Muscle of arm (tissue), 12 donors: ENCODE measurements around the gene UBA1. TPM values are rescaled to one million over a fixed set of nuclear protein-coding genes. Genes with fewer than 3 reads are reported as not detected.

Experiments
- DNase-seq: peaks from one replicate; pipeline ENCODE4 v3.0.0-alpha.2; 2013
- polyA plus RNA-seq, 12 donors: library from polyadenylated mRNA; unstranded; fragments of 120-200 nt; gene quantifications; one replicate each; pipeline ENCODE4 v1.2.1, GENCODE V29; 2013; ENCODE audit not compliant: insufficient read length in 12 of 12

The UBA1 gene
- polyA plus RNA-seq, 12 donors: 106 to 174 (median 130) TPM; not detected in 1

DNA sequence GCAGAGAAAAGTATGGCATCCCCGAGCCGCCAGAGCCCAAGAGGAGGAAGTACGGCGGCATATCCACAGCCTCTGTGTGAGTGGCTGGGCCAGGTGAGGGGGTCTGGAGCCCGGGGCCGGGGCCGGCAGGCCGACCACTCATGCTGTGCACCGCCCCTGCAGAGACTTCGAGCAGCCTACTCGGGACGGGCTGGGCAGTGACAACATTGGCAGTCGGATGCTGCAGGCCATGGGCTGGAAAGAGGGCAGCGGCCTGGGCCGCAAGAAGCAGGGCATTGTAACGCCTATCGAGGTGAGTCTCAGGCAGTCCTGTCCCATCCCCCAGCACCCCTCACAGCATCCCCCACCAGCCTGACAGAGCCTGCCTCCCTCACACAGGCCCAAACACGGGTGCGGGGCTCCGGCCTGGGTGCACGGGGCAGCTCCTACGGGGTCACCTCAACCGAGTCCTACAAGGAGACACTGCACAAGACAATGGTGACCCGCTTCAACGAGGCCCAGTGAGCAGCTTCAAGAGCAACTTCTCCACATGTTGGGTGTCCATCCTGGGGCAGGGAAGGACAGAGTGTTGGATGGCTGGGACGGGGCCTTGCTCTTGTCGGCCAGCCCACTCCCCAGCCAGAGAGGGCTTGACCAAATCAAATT lies 7.4 kb upstream of the UBA1 start:
- no peak for DNase-seq

DNA sequence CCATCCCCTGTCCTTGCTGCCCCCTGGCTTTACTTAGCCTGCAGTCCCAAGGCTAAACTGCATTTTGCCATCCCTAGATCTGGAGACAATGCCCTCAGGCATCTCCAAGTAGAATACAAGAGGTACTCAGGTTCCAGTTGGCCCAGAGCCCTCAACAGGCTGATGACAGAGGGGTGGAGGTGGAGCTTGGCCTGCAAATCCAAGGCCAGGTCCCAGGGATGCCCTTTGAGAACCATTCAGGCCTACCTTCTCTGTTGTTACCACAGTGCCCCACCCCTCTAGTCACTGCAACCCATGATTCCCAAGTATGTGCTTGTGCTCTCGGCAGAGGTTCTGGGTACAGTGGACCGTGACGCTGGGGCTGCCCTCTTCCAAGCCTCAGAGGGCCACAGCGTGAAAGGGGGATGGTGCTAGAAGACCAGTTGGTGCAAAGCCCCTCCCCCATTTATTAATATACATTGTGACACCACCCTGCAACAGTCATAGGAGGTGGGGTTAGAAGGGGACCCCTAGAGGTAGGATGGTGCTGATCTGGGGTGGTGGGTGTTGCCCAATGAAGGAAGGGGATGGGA lies 6.4 kb upstream of the UBA1 start:
- DNase-seq: no peak

DNA sequence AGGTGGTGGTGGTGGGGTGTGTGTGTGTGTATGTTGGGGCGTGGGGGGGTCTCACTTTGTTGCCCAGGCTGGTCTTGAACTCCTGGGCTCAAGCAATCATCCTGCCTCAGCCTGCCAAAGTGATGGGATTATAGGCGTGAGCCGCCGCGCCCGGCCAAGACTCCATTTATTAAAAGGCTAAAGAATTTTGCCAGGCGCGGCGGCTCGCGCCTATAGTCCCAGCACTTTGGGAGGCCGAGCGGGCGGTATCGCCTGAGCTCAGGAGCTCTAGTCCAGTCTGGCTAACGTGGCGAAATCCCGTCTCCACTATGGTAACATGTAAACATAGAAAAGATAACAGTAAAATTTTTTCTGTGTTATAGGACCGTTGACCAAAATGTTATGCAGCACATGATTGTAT lies 3.7 kb upstream of the UBA1 start:
- no peak for DNase-seq

DNA sequence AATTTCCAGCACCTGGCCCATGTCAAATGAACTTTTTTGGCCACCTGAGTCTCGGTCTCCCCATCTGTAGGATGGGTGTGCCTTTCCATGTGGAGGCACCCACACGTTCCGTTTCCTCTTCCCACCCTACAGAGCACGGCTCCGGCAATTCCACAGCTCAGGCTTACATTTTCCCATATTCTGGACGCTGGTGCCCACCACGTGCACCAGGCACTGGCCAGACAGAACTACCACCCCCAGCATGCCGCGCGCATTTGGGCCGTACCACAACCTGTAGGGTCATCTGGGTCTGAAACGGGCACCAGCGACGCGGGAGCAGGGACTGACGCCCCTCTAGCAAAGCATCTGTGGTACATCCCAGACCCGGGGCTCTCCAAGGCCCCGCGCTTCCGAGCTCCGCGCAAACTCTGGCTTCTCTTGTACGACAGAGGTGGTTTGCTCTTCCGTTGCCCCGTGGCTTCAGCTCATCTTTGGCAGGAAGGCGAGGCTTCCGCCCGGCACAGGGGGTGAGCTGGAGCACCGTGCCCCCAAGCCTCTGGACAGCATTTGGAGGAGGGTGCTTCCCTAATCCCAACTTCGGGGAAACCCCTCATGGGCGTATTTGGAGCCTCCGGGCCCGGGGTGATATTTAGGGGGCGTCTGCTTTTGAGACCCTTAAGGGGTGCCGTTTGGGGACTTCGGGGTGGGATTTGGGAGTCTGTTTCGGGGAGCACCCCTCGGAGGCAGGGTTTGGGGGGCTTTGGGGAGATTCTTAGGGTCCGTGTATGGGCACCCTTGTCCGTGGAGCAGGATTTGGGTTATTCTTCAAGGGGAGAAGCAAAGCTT lies 3.0 kb upstream of the UBA1 start:
- peak; percentile 87 for DNase-seq

DNA sequence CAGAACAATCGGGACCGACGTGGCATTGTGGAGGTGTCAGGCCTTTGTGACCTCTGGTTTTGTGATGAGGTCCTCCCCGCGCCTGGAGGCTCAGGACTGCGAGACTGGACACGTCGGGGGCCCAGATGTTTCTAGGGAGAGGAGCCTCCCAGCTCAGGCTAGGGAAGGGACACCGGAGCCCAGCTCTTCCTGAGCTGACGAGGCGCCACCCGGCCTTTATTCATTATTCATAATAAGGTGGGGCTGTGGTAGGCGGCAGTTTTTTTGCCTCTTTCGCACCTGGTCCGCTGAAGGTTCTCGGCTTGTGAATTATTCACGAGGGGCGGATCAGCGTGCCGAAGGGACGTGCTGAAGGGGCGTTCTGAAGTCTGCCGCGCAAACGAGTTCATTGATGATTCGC lies 2.3 kb upstream of the UBA1 start:
- no peak for DNase-seq

DNA sequence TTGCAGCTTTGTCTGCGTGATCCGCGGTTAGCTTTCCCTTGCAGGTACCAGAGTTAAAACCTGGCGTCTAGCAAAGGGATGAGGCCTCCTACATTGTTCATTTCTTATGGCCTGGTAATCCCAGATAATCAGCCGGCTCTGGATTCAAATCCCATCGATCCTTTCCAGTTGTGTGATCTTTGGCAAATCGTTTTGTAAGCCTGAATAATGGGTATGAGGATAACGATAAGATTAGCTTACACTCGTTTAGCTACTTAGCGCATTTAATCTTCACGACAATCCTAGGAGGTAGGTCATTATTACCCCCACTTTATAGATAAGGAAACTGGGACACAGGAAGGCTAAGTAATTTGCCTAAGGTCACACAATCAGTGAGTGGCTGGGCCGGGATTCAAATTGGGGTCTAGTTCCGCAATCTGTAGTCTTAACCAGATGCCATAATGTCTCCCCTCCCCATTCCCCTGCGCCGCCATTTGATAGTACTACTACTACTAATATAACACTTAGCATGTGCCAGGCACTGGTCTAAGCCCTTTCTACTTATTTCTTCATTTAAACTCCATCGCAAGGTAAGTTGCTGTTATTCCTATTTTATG lies 1.7 kb upstream of the UBA1 start:
- no peak for DNase-seq

DNA sequence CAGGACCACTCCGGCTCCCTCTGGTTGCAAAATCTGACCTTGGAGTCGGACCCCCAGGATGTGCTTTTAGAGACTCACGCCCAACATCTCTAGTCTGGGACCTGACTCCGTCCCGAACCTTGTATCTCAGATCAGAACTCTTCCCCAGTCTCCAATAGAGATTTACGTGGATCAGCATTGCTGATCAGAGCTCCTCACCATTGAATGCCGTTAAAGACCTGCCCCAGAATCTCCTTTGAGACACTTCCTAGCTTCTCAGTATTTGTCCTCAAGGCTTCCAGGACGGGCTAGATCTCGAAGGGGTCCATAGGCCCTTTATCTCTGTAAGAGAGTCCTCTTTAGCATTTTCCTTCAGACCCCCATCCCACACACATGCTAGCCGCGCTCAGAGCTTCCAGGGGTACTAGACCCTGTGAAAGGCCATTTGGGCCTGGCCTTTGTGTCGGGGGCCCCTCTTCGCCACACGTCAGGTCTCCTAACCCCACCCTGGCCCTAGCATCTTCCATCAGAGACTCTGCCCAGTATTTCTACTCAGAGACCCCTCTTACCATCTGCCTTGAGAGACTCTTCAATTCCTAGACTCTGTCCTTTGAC lies 662 bp downstream of the UBA1 start:
- no peak for DNase-seq

DNA sequence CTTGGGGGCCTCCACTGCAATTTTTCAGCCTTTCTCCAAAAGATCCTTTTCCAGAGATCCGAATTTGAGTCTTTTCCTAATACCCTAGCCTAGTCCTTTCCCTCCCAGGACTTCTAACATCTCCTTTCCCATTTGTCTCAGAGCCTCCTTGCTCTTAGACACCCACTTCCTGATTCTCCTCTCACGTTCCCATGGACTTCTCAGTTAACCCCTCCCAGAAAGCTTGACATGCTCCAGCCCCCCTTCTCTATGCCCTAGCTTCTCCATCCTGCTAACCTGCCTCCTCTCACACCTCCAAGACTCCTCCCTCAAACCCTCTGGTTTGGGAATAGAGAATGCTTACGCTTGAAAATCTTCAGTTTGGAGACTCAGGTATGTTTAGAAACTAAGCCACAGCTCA lies 2.5 kb downstream of the UBA1 start:
- DNase-seq: no peak

DNA sequence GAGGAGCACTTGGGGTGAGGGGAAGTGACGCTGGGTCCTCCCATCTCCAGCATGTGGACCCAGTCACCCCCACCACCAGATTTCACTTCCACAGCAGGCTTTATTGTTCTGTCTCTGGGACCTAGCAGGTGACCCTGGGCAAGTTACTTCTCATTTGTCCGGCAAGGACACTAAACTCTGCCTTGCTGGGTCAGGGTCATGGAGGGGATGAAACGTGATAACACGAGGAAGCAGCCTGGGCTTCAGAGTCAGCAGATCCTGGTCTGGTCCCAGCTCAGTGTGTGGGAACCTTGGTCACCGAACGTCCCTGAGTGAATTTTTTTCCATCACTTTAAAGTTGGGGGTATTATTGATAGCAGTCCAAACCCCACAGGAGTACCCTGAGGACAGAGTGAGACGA lies 3.9 kb downstream of the UBA1 start:
- DNase-seq: no peak

DNA sequence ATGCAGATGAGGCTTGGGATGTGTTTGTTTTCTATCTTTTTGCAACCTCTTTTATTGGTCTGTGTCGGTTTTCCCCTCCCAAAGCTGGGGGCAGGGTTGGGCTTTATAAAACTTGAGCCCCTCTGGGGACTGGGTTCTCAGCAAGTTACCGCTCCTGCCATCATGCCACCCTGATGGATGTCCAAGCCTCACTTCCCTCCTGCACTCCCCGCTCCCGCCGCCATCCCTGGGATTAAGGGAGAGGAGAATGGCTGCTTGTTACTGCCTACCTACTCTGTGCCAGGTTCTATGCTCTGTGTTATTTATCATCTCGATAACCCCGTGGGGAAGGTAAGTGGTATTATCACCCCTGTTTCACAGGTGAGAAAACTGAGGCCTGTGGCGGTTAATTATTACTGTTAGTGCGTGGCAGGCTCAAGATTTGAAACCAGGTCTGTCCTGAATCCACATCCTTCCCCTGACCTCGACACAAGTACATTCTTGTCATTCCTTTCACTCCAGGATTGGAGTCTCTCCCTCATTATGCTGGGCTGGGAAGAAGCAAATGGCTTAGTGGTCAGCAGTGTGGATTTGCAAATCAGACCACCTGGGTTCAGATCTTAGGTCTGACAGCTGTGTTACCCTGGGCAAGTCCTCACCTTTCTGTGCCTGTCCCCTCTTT lies 4.5 kb downstream of the UBA1 start:
- no peak for DNase-seq

DNA sequence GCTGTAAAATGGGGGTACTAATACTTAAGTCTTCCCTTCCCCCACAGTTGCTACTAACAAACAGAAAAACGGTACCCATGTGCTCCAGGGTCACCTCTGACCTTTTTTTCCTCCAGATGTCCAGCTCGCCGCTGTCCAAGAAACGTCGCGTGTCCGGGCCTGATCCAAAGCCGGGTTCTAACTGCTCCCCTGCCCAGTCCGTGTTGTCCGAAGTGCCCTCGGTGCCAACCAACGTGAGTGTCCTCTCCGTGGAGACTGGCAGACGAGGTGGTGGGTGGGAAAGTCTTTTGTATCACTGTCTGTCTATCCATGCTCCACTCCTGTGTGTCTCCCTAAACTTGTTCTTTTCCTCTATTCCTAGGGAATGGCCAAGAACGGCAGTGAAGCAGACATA lies 5.1 kb downstream of the UBA1 start:
- DNase-seq: no peak

DNA sequence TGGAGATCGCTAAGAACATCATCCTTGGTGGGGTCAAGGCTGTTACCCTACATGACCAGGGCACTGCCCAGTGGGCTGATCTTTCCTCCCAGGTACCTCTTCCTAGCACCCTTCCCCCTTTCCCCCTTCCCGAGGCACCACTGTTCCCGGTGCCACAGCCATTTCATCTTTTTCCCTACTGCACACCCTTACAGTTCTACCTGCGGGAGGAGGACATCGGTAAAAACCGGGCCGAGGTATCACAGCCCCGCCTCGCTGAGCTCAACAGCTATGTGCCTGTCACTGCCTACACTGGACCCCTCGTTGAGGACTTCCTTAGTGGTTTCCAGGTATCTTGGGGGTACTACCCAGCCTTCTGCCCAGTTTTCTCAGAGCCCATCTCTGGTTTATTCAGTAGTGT lies 5.7 kb downstream of the UBA1 start:
- no peak for DNase-seq

DNA sequence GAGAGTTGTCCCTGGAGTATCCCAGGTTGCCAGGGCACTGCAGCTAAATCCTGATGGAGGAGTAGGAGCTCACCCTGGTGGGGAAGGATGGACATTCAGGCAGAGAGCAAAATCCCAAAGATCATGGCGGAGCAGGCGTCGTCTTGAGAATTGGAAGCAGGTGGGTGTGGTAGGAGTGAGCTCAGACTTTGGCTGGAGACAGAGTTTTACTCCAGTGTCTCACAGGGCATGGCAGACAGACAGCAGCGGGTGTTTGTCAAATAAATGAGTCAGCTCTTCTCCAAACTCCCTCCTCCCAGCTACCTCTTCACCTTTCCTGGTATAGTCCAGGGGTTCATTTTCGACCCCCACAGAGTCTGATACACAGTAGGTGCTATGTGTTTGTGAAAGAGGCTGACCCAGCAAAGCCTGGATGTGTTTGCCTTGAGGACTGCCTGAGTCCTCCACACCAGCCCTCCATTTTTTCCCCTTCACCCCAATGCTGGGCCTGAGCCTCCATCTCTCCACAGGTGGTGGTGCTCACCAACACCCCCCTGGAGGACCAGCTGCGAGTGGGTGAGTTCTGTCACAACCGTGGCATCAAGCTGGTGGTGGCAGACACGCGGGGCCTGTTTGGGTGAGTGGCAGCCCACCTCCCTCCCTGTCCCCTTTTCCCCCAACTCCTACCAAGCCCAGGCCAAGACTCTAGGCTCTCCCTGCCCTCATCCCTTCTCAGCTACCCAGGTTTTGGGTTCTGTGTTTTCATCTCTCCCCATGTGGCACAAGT lies 6.9 kb downstream of the UBA1 start:
- no peak for DNase-seq

DNA sequence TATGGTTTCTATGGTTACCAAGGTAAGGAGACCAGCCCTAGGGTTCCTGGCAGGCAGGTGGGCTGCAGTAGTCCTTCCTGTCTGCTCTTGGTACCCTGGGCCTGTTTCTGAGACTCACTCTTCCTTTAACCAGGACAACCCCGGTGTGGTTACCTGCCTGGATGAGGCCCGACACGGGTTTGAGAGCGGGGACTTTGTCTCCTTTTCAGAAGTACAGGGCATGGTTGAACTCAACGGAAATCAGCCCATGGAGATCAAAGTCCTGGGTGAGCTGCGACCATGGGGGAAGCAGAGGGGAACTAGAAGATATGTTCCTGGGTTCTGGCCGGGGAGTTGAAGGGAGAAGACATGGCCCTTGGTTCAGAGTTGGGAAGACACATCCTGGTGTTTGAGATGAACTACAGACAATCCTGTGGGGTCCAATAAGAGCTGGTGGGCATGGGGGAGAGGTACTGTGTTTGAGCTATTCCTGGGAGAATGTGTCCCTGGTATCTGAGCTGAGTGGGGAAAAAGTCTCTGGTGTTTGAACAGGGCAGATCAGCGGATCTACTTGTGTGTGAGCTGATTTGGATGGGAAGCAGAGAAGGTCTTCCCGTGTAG lies 7.8 kb downstream of the UBA1 start:
- DNase-seq: no peak

DNA sequence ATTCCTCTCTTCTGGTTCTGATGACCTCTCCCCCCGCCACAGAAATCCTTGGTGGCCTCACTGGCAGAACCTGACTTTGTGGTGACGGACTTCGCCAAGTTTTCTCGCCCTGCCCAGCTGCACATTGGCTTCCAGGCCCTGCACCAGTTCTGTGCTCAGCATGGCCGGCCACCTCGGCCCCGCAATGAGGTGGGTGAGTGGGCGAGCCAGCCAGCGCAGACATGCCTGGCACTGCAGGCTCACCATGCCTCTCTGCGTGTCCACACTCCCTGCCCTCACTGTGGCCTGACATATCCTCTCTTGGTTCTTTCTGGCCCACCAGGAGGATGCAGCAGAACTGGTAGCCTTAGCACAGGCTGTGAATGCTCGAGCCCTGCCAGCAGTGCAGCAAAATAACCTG lies 8.7 kb downstream of the UBA1 start:
- no peak for DNase-seq

DNA sequence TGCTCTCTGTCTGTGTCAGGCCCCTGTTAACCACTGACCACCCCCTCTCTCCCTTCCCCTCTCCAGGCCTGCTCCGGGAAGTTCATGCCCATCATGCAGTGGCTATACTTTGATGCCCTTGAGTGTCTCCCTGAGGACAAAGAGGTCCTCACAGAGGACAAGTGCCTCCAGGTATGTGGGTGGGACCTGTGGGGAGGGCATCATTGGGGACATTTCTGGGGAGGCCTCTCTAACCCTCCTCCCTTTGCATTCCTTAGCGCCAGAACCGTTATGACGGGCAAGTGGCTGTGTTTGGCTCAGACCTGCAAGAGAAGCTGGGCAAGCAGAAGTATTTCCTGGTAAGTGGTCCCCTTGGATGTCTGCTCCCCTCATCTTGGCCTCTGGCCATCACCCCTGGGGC lies 9.2 kb downstream of the UBA1 start:
- no peak for DNase-seq

DNA sequence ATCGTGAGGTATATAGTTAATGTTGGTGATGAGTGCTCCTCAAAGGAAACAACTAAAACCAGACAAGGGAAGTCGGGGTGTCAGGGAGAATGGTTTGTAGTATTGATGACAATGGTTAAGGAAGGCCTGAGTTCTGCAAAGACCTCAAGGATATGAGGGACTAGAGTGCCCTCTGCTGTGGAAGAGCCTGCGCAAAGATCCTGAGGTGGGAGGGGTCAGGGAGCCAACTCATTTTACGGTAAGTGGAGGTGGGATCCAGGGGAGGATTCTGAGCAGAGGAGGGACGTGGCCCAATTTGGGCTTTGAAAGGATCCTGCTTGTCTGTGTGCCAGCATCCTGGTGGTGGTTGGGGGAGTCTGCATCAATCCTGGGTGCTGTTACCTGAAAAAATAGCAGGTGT lies 11.3 kb downstream of the UBA1 start:
- no peak for DNase-seq

DNA sequence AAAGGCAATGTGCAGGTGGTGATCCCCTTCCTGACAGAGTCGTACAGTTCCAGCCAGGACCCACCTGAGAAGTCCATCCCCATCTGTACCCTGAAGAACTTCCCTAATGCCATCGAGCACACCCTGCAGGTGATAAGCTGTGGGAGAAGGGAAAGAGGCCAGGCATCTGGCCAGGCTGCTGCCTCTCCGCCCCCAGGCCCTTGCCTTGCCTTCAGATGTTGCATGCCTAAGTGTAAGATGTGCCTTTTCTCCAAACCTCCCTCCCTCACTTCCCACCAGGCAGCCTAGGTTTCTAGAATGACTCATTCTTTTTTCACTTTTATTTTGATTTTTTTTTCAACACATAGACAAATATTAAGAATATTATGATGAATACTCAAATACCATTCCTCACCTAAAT lies 12.7 kb downstream of the UBA1 start:
- DNase-seq: no peak

DNA sequence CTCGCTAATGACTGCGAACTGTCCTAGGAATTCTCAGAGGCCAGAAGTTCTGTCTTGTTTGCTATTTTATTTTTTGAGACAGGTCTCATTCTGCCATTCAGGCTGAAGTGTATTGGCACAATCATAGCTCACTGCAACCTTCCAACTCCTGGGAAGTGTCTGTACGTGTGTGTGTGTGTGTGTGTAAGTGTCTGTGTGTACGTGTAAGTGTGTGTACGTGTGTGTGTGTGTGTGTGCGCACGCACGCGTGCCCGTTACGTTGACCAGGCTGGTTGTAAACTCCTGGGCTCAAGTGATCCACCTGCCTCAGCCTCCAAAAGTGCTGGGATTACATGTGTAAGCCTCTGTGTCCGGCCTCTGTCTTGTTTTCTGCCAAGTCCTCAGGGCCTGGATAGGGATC lies 14.5 kb downstream of the UBA1 start:
- no peak for DNase-seq

DNA sequence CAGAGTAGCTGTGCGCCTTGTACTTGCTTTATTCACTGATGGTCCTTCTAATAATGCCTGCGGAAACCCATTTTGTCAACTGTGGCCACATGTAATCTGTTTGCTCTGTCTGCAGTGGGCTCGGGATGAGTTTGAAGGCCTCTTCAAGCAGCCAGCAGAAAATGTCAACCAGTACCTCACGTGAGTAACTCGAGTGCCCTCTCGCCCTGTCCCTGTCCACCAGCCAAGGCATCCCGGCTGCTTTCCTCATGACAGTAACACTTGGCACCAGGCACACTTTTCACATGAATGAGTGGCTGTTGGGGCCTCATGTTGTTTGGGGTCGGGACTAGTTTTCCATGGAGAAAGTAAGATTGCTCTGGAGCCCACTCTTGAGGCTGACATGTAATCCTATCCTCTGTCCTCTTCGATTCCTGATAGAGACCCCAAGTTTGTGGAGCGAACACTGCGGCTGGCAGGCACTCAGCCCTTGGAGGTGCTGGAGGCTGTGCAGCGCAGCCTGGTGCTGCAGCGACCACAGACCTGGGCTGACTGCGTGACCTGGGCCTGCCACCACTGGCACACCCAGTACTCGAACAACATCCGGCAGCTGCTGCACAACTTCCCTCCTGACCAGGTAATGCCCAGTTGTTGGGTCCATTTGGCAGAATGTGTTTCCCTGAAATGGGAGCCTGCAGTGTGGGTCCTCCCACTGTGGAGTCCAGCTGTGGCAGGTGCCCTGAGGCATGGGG lies 16.0 kb downstream of the UBA1 start:
- no peak for DNase-seq
